HG02938 (cell line): Measurements from ENCODE around the gene ST8SIA5.

Experiments
- ATAC-seq: cut with Tn5 transposase; IDR thresholded peaks from one replicate; pipeline ENCODE4 v1.9.1; 2021; ENCODE audit warnings: mild to moderate bottlenecking, moderate library complexity; ENCODE audit not compliant: unreplicated experiment

ST8SIA5 gene

GRCh38 chr18:46712406-46712805 lies 44.4 kb downstream of the ST8SIA5 start:
- ATAC-seq = no peak

GRCh38 chr18:46711444-46711863 lies 45.4 kb downstream of the ST8SIA5 start:
- peak; percentile 46 for ATAC-seq

GRCh38 chr18:46706968-46707367 lies 49.9 kb downstream of the ST8SIA5 start:
- ATAC-seq = no peak

- ATAC-seq = no peak
Observed at GRCh38 chr18:46705521-46705920, 51.3 kb downstream of the ST8SIA5 start.

- ATAC-seq = no peak
Observed at GRCh38 chr18:46704816-46705215, 52.0 kb downstream of the ST8SIA5 start.

- ATAC-seq = no peak
Observed at GRCh38 chr18:46704189-46704588, 52.7 kb downstream of the ST8SIA5 start.

GRCh38 chr18:46702471-46702870 lies 54.4 kb downstream of the ST8SIA5 start:
- ATAC-seq = no peak

GRCh38 chr18:46700066-46700824 lies 56.6 kb downstream of the ST8SIA5 start:
- ATAC-seq = no peak

GRCh38 chr18:46696702-46697101 lies 60.2 kb downstream of the ST8SIA5 start:
- no peak for ATAC-seq

GRCh38 chr18:46696268-46696667 lies 60.6 kb downstream of the ST8SIA5 start:
- ATAC-seq = no peak

GRCh38 chr18:46693996-46694395 lies 62.9 kb downstream of the ST8SIA5 start:
- no peak for ATAC-seq

- ATAC-seq = no peak
Observed at GRCh38 chr18:46688853-46689525, 67.9 kb downstream of the ST8SIA5 start.

- ATAC-seq = no peak
Observed at GRCh38 chr18:46686186-46686585, 70.7 kb downstream of the ST8SIA5 start.

GRCh38 chr18:46683252-46683651 lies 73.6 kb downstream of the ST8SIA5 start:
- ATAC-seq = no peak

- ATAC-seq = no peak
Observed at GRCh38 chr18:46680784-46681695, 75.8 kb downstream of the ST8SIA5 start.

GRCh38 chr18:46679846-46680598 lies 76.8 kb downstream of the ST8SIA5 start:
- ATAC-seq = no peak

GRCh38 chr18:46678785-46679399 lies 78.0 kb downstream of the ST8SIA5 start:
- no peak for ATAC-seq

GRCh38 chr18:46678041-46678440 lies 78.8 kb downstream of the ST8SIA5 start:
- ATAC-seq = no peak

GRCh38 chr18:46677611-46678010 lies 79.2 kb downstream of the ST8SIA5 start:
- no peak for ATAC-seq

- no peak for ATAC-seq
Observed at GRCh38 chr18:46676182-46676835, 80.5 kb downstream of the ST8SIA5 start.
